HG03565 (cell line): ENCODE results near the gene ZNF677.
"Not testable (repeated sequence)": the region's sequence is repeated elsewhere in the genome, so short reads cannot be mapped to it uniquely, and the experiment has no call there.

Source experiments
- ATAC-seq: cut with Tn5 transposase; IDR thresholded peaks from one replicate; pipeline ENCODE4 v1.9.1; 2021; ENCODE audit warnings: mild to moderate bottlenecking, moderate library complexity; ENCODE audit not compliant: unreplicated experiment

The ZNF677 gene

DNA sequence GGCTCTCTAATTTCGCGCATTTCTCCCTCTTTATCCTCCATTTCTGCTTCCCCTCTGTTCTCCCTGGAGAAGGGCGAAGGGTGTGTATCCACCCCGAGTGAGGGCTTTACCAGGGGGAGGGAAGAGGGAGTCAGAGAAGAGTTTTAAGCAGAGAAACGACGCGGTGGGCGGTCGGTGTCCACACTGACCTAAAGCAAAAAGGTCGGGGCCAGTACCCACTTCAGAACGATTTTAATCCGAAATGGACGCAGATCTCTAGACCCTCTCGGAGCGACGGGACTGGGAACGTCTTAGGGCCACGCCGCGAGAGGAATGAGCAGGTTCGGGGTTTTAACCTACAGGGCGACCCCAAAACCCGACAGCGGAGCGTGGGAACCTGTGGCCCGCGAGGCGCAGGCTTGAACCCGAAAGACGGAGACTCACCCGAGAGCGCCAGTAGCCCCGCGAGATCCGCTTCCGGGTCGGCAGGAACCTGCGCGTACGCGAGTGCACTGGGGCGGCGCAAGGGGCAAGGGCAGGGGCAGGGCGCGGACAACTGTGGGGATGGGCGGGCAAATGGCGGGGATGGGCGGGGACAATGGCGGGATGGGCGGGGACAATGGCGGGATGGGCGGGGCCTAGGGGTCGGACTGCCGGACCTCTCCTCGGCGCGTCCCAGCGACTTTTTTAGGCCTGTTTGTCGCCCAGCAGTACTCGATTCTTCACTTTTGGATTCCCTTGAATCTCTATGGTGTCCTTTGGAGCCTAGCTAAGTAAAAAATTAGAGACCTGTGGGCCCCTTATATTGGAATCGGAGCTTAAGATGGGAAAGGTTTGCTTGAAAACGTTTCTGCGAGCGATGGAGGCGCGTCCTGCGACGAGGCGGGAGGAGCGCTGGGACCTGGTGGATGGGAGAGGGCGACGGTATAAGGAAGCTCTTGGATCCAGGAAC, at the start of gene ZNF677:
Gene ZNF677, minus strand, starts transcription at position 463 of the 931 bp plus-strand sequence. CDS start 3,323 bp downstream, outside the sequence.
- no peak for ATAC-seq

DNA sequence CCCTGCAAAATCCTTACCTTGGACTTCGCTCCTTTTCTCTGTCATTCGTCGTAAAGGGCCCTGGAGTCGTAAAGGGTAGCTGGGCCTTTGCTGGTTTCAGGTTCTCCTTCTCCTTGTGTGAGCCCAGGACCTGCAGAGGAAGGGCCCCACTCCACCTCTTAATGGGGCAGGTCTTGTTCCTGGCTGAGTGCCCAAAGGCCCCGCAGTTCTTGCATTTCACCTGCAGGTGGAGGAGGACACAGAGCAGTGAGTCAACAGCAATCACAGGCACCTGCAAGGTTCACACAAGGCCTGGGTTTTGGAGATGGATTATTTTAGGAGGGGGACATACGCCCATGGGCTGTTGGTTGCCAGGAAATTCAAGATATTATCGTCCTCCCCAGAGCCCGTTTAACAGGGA, 46.7 kb upstream of the ZNF677 start:
- not testable (repeated sequence) for ATAC-seq

DNA sequence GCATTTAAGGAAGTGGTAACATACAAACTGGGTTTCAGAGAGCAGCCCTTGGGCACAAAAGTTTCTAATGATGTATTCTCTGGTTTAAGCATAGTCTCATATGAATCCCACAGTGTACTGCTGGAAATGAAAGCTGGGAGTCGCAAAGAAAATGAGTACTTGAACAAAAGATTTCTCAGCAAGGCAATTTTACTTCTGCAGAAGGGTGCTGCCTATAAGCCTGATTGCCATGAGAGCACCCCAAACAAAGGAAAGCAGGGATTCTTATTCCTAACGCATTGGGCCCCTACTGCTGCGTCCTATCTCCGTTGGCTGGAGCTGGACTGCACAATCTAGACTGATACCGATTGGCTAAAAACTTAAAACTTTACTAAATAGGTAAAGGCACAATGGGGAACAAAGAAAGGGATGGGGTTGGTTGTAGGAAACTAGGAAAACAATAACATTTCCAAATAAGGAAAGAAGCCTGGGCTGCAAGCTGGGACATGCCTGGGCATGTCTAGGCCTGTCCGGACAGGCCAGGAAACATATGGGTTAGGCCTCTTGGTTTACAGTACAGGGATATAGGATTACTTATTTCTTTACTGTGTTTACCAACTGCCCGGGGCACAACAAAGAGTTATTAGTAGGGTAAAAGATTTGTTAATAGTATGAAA, 40.2 kb upstream of the ZNF677 start:
- ATAC-seq, result no peak

DNA sequence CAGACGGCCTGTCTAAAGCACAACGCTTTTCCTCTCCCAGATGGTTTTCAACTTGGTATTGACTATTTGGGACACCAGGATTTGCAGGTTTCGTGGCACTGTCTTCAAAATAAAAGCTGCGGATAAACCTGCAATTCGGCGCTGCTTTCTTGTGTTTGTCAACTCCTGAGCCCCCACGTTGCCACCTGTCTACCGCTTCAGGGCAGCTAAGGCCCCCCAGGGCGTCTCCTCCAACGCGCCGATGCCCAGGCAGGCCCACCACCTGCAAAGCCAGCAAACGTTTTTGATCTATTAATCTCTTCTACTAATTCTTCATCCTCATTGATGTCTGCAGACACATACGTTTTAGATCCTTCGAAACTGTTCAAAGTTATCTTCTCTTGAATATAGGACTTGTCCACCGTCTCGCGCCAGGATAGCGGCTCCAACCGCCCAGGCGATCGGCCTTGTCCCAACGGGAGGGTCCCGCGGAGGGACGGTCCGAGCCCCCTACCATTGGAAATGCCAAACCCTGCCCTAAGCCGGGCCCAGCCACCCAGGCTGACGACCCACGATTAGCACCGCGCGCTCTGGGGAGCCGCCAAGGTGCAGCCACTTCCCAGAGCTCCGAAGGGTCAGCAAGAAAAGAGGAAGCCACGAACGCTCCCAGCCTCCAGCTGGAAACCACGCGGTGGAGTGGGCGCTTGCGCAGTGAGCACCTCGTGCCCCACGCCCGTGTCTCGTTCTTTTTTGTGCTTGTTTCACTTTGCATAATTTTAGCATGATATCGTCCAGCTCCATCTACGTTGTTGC, 36.3 kb upstream of the ZNF677 start:
- ATAC-seq, result no peak

DNA sequence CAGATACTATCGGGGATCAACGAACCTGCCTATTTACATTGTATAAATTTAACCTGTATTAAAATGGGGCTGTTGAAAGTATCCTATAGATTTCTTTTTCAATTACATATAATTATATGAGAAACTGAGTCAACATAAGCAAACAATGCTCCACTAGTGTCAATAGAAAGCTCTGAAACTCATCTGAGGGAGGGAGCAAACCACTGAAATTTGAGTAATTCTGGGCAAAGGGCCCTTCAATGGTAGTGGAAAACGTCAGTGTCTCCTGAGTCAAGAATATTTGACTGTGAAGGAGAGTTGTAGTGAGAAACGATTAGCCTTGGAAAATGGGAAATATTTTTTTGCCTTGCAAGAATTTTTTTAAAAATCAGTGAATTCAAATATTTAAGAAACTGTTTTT, 30.4 kb upstream of the ZNF677 start:
- ATAC-seq, result no peak

DNA sequence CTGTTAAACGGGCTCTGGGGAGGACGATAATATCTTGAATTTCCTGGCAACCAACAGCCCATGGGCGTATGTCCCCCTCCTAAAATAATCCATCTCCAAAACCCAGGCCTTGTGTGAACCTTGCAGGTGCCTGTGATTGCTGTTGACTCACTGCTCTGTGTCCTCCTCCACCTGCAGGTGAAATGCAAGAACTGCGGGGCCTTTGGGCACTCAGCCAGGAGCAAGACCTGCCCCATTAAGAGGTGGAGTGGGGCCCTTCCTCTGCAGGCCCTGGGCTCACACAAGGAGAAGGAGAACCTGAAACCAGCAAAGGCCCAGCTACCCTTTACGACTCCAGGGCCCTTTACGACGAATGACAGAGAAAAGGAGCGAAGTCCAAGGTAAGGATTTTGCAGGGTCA, 27.3 kb upstream of the ZNF677 start:
- not testable (repeated sequence) for ATAC-seq

DNA sequence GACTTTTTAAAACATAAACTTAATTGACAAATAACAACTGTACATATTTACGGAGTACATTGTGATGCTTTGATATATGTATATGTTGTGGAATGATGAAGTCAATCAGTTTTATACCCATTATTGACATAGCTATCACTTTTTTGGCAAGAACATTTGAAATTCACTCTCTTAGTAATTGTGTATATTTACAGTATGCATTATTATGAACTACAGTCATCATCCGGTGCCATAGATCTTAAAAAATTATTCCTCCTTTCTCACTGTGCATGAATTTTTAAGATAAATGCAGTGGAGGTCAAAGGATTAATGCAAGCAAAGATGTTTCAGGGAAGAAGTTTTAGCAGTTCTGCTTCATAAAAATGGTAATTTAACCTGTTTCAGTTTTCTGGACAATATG, 20.8 kb upstream of the ZNF677 start:
- no peak for ATAC-seq

DNA sequence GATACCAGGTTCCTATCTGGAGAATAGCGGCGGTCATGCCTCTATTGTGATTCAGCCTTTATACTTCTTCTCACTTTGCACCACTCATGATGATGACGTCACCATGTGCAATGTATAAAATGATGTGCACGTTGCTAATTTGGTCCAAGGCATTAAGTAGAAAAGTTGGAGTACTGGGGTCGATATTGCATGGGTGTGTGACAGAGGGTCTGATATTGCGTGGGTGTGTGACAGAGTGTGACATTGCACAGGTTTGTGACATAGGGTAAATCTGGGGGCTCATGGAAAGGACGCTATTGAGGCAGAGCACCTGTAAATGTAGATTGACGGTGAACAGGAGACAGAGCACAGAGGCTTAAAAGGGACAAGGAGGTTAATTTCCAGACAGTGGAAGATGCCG, 17.4 kb upstream of the ZNF677 start:
- no peak for ATAC-seq

DNA sequence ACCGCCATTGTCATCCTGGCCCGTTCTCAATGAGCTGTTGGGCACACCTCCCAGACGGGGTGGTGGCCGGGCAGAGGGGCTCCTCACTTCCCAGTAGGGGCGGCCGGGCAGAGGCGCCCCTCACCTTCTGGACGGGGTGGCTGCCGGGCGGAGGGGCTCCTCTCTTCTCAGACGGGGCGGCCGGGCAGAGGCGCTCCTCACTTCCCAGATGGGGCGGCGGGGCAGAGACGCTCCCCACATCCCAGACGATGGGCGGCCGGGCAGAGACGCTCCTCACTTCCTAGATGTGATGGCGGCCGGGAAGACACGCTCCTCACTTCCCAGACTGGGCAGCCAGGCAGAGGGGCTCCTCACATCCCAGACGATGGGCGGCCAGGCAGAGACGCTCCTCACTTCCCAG, 15.2 kb upstream of the ZNF677 start:
- not testable (repeated sequence) for ATAC-seq

DNA sequence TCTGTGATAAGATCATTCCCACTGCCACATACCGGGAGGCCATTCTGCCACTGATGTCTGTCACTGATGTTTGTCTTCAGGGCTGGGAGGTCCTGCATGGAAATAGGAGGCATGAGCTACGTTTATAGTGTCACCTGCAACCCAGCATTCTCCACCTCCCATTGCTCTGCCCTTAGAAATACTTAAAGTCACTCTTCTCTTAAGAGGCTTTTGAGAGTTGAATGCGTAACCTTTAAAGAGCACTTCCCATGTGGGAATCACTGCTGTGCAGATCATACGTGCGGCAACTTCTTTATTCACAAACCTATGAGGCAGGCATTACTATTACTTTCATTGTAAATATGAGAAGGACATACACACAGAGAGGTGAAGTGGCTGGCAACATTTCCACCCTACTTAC, 12.9 kb upstream of the ZNF677 start, which contains the start of gene VN1R4:
Gene VN1R4, minus strand, starts transcription at position 101 of the 400 bp plus-strand sequence. Its CDS starts 58 bp downstream, at position 43.
- ATAC-seq, result not testable (repeated sequence)

DNA sequence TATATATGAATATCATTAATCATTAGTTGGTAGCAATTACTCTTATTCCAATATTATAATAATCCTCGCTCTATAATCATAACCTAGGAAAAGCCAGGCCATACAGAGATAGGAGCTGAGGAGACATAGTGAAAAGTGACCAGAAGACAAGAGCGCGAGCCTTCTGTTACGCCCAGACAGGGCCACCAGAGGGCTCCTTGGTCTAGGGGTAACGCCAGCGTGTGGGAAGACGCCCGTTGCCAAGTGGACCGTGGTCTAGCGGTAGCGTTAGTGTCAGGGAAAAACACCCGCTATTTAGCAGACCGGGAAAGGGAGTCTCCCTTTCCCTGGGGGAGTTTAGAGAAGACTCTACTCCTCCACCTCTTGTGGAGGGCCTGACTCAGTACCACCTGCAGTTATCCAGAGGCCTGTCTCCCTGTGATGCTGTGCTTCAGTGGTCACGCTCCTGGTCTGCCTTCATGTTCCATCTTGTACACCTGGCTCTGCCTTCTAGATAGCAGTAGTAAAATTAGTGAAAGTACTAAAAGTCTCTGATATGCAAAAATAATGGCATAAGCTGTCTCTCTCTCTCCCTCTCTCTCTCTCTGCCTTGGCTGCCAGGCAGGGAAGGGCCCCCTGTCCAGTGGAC, 3.2 kb upstream of the ZNF677 start, which contains the start of gene VN1R2:
Gene VN1R2, plus strand, starts transcription at position 578 of the 628 bp plus-strand sequence. CDS start 84 bp downstream, outside the sequence.
- ATAC-seq, result not testable (repeated sequence)

DNA sequence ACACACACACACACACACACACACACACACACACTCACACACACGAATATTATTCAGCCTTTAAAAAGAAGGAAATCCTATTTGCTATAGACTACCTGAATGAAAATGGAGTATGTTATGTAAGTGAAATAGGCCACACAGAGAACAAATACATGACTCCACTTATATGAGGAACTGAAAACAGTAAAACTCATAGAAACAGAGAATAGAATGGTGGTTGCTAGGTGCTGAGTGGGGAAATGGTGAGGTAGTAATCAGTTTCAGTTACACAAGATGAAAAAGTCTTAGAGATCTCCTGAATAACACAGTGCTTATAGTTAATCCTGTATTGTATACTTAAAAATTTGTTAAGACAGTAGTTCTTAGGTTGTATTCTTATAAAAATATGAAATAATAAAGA, 8.2 kb downstream of the ZNF677 start:
- ATAC-seq, result no peak

DNA sequence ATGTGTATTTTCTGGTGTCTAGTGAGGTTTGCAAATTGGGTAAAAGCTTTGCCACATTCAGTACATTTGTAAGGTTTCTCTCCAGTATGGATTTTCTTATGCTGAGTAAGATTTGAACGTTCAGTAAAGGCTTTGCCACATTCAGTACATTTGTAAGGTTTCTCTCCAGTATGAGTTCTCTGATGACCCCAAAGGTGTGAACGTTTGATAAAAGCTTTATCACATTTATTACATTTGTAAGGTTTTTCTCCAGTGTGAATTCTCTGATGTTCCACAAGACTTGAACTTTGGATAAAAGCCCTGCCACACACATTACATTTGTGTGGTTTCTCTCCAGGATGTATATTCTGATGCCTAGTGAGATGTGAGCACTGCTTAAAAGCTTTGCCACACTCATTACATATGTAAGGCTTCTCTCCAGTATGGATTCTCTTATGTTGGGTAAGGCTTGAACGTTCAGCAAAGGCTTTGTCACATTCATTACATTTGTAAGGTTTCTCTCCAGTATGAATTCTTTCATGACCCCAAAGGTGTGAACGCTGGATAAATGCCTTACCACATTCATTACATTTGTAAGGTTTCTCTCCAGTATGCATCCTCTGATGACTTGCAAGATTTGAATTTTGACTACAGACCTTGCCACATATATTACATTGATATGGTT, 17.4 kb downstream of the ZNF677 start:
- ATAC-seq, result no peak

DNA sequence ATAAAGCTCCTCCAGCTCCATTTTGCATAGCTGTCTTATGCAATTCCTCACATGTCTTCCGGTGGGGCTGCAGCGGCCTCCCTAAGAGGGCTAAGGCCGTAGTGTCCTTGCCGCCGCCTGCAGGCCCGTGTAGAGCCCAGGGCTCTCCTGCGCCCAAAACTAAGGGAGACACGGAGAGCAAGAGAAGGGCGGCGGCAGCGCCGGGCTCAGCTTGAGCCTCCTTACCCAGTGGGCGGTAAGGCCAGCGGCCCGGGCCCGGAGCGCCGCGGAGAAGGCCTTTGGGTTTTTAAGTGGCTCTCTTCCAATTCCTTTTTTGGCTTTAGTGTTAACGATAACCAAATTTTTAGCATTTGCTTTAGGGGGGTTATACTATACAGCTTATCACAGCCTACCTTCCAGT, 30.1 kb downstream of the ZNF677 start:
- ATAC-seq, result no peak

DNA sequence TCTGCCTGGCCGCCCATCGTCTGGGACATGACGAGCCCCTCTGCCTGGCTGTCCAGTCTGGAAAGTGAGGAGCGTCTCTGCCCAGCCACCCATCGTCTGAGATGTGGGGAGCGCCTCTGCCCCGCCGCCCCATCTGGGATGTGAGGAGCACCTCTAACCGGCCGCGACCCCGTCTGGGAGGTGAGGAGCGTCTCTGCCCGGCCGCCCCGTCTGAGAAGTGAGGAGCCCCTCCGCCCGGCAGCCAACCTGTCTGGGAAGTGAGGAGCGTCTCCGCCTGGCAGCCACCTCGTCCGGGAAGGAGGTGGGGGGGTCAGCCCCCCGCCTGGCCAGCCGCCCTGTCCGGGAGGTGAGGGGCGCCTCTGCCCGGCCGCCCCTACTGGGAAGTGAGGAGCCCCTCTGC, 32.0 kb downstream of the ZNF677 start:
- not testable (repeated sequence) for ATAC-seq

DNA sequence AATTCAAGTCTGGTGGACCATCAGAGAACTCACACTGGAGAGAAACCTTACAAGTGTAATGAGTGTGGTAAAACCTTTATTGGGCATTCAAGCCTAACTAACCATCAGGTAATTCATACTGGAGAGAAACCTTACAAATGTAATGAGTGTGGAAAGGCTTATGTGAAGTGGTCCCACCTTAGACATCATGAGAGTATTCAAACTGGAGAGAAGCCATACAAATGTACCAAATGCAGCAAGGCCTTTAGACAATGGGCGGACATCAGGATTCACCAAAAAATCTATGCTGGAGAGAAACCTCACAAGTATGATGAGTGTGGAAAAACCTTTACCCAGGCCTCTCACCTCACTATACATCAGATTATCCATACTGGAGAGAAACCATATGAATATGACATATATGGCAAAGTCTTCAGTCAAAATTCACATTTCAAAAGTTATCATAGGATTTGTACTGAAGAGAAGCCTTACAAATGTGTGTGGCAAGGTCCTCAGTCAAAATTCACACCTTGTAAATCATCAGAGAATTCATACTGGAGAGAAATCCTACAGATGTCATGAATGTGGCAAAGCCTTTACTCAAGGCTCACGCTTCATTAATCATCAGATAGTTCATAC, 41.9 kb downstream of the ZNF677 start:
- ATAC-seq, result no peak

DNA sequence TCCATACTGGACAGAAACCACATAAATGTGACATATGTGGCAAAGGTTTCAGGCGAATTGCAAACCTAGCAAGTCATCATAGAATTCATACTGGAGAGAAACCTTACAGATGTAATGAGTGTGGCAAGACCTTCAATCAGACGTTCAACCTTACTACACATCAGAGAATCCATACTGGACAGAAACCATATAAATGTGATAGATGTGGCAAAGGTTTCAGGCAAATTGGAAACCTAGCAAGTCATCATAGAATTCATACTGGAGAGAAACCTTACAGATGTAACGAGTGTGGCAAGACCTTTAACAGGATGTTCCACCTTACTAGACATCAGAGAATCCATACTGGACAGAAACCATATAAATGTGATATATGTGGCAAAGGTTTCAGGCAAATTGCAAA, 43.1 kb downstream of the ZNF677 start:
- not testable (repeated sequence) for ATAC-seq

DNA sequence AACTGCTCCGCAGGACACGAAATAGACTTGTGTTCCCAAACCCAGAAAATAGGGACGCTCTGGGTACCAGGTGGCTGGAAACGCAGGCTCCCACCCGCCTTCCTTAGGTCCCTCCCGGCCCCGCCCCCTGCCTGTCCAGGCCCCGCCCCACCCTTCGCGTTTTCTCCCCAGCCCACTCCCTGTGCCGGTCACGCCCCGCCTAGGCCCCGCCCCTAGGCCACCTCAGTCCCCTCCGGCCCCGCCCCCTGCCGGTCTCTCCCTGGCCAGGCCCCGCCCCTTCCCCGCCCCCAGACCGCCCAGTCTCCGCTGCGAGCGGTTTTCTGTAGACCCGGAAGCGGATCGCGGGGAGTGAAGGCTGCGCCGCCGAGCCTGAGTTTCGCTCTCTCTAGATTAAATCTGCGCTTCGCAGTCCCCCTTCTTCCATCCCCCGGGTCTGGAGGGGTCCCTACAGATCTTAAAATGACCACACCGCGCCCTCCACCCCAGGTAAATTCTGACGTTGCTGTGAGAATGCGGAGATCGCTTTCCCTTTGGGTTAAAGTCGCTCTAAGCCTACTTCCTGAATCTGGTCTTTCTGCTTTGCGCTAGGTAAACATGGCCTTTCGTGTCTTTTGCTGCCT, 57.8 kb downstream of the ZNF677 start:
- no peak for ATAC-seq

DNA sequence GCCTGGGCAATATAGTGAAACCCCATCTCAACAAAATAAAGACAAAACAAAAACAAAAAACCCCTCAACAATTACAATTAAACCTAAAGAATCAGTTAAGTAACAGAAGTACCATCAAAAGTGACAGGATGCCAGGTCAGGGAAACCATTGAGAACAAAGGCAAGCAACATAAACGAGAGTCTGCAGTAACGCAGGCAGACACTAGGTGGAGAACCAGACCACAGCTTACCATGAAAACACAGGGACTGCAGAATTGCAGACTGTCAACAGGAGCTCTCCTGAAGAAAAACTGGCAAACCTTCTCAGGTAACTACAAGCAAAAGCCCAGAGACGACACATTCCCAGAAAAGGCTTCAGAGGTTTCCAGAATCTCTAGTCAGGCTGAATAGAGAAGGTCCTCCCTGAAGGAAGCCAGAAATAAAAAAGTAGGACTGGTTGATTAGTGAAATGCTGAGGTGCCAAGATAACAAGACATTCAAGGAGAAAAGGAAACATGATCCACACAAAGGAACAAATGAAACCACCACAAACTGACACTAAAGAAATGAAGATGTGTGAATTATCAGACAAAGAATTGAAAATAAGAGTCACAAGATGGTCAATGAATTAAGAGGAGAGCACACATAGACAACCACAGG, 59.3 kb downstream of the ZNF677 start:
- ATAC-seq, result no peak
